ENCODE data around the gene ATL1. TPM values are rescaled to one million over a fixed set of nuclear protein-coding genes. Genes with fewer than 3 reads are reported as not detected.
A peak's percentile ranks its signal among the peaks of the same experiment; 100 is the strongest.
"Not testable (repeated sequence)": the region's sequence is repeated elsewhere in the genome, so short reads cannot be mapped to it uniquely, and the experiment has no call there.

Gene ATL1
- total RNA-seq, 2 donors from 2014 or later = 0.88 to 1.7 TPM

DNA sequence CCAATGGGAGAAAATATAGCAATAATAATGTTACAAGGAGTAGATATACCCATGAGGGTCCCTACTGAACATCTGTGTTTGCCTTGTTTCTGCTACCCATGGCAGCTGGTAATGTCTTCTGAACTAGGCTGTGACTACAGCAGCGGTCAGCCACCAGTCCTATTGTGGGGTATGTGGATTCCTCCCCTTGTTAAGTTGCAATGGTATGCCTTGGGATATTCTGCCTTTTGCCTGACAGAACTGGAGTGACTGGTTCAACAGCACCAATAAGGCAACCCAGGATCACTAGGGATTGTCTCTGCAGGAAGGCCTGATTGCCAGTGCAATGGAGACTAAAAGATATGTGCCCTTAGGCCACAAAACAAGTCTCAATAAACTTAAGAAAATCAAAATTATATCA, 9.7 kb upstream of the ATL1 start:
- no peaks in the 10 kb centered on the region for H3K36me3 Mint-ChIP-seq (ENCODE audit: low read depth)
- Histone ChIP-seq H3K4me1 (ENCODE audit: control insufficient read depth, insufficient read depth, low read length) (no peaks in the 10 kb centered on the region), H3K4me3 (ENCODE audit: low read length) (no peak overlapping the region), H3K36me3 (ENCODE audit: control insufficient read depth, insufficient read depth, low read length) (no peaks in the 10 kb centered on the region), H3K27me3 (ENCODE audit: control insufficient read depth, insufficient read depth, low read length, poor library complexity, severe bottlenecking) (peaks cover 17% of the 10 kb centered on the region), H3K9ac (ENCODE audit: extremely low read depth, low read length, poor library complexity, severe bottlenecking) (no peak overlapping the region), H3K27ac (ENCODE audit: low read depth, low read length) (no peak overlapping the region), H3K9me3 (ENCODE audit: control insufficient read depth, low read length) (no peaks in the 10 kb centered on the region)
- TF ChIP-seq, protein P1, sequence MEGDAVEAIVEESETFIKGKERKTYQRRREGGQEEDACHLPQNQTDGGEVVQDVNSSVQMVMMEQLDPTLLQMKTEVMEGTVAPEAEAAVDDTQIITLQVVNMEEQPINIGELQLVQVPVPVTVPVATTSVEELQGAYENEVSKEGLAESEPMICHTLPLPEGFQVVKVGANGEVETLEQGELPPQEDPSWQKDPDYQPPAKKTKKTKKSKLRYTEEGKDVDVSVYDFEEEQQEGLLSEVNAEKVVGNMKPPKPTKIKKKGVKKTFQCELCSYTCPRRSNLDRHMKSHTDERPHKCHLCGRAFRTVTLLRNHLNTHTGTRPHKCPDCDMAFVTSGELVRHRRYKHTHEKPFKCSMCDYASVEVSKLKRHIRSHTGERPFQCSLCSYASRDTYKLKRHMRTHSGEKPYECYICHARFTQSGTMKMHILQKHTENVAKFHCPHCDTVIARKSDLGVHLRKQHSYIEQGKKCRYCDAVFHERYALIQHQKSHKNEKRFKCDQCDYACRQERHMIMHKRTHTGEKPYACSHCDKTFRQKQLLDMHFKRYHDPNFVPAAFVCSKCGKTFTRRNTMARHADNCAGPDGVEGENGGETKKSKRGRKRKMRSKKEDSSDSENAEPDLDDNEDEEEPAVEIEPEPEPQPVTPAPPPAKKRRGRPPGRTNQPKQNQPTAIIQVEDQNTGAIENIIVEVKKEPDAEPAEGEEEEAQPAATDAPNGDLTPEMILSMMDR (conservative IDR thresholded peaks at IDR 0.05) = no peak
- H3K4me1 Mint-ChIP-seq = no peaks in the 10 kb centered on the region
- H3K27ac Mint-ChIP-seq = no peak overlapping the region
- H3K4me3 Mint-ChIP-seq = no peak overlapping the region
- DNase-seq = no peak
- H3K9me3 Mint-ChIP-seq = no peaks in the 10 kb centered on the region
- H3K27me3 Mint-ChIP-seq (ENCODE audit: insufficient read depth) = peaks cover 23% of the 10 kb centered on the region
- WGBS, 2 experiments (ENCODE audit: insufficient coverage in 1 of 2, insufficient read length in 1 of 2) = 96% methylated on average over 1 of the region's 1 CpG; no CpG with 5 or more reads in 1 of the 2 experiments

DNA sequence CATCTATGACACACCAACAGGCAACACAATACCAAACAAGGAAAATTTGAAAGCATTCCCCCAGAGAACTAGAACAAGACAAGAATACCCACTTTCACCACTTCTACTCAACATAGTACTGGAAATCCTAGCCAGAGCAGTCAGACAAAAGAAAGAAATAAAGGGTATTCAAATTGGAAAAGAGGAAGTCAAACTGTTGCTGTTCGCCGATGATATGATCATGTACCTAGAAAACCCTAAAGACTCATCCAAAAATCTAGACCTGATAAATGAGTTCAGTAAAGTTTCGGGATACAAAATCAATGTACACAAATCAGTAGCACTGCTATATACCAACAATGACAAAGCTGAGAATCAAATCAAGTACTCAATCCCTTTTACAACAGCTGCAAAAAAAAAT, 8.1 kb upstream of the ATL1 start:
- 89% methylated on average over 3 of the region's 3 CpGs; no CpG with 5 or more reads in 1 of the 2 experiments for WGBS, 2 experiments (ENCODE audit: insufficient coverage in 1 of 2, insufficient read length in 1 of 2)
- Histone ChIP-seq H3K9me3 (ENCODE audit: control insufficient read depth, low read length) (no peaks in the 10 kb centered on the region), H3K36me3 (ENCODE audit: control insufficient read depth, insufficient read depth, low read length) (no peaks in the 10 kb centered on the region), H3K27me3 (ENCODE audit: control insufficient read depth, insufficient read depth, low read length, poor library complexity, severe bottlenecking) (peaks cover 29% of the 10 kb centered on the region), H3K4me3 (ENCODE audit: low read length) (no peak overlapping the region), H3K27ac (ENCODE audit: low read depth, low read length) (no peak overlapping the region), H3K4me1 (ENCODE audit: control insufficient read depth, insufficient read depth, low read length) (no peaks in the 10 kb centered on the region), H3K9ac (ENCODE audit: extremely low read depth, low read length, poor library complexity, severe bottlenecking) (no peak overlapping the region)
- no peak for DNase-seq
- Mint-ChIP-seq H3K4me1 (no peaks in the 10 kb centered on the region), H3K27ac (no peak overlapping the region), H3K4me3 (no peak overlapping the region), H3K9me3 (no peaks in the 10 kb centered on the region), H3K36me3 (ENCODE audit: low read depth) (no peaks in the 10 kb centered on the region), H3K27me3 (ENCODE audit: insufficient read depth) (peaks cover 32% of the 10 kb centered on the region)
- TF ChIP-seq, protein P1 (conservative IDR thresholded peaks at IDR 0.05) = no peak

DNA sequence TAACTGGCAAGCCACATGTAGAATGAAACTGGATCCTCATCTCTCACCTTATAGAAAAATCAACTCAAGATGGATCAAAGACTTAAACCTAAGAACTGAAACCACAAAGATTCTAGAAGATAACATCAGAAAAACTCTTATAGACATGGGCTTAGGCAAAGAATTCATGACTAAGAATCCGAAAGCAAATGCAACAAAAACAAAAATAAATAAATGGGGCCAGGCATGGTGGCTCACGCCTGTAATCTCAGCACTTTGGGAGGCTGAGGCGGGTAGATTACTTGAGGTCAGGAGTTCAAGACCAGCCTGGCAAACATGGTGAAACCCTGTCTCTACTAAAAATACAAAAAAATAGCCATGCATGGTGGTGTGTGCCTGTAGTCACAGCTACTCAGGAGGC, 7.1 kb upstream of the ATL1 start:
- not testable (repeated sequence) for DNase-seq; H3K36me3 Mint-ChIP-seq (ENCODE audit: low read depth); H3K27ac Mint-ChIP-seq; H3K4me3 Mint-ChIP-seq; H3K36me3 ChIP-seq (ENCODE audit: control insufficient read depth, insufficient read depth, low read length); H3K27ac ChIP-seq (ENCODE audit: low read depth, low read length); H3K4me3 ChIP-seq (ENCODE audit: low read length); H3K9ac ChIP-seq (ENCODE audit: extremely low read depth, low read length, poor library complexity, severe bottlenecking); H3K9me3 ChIP-seq (ENCODE audit: control insufficient read depth, low read length); H3K4me1 ChIP-seq (ENCODE audit: control insufficient read depth, insufficient read depth, low read length); H3K4me1 Mint-ChIP-seq; H3K9me3 Mint-ChIP-seq
- peaks cover 41% of the 10 kb centered on the region for H3K27me3 Mint-ChIP-seq (ENCODE audit: insufficient read depth)
- H3K27me3 ChIP-seq (ENCODE audit: control insufficient read depth, insufficient read depth, low read length, poor library complexity, severe bottlenecking) = peaks cover 38% of the 10 kb centered on the region
- WGBS, 2 experiments (ENCODE audit: insufficient coverage in 1 of 2, insufficient read length in 1 of 2) = 89 to 100% methylated on average over 1 to 3 of the region's 3 CpGs

DNA sequence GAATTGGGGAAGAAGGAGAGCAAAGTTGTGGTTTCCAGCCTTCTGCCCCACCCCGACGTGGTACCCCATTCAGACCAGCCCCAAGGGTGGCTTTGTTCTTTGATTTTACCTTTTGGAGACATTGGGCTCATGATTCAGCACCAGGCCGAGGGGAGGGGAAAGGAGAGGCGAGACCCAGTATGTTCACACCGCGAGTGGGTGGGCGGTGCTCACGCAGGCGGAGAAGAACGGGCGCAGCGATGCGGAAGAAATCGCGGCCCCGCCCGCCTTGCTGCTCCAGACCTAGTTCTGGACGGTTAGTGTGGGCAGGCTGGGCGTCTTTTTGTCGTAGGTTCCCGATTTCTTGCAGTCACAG, 963 bp downstream of the ATL1 start:
- Mint-ChIP-seq H3K36me3 (ENCODE audit: low read depth) (no peaks in the 10 kb centered on the region), H3K4me3 (peak overlapping the region; percentile 66), H3K27ac (no peak overlapping the region), H3K27me3 (ENCODE audit: insufficient read depth) (peaks cover 77% of the 10 kb centered on the region), H3K9me3 (no peaks in the 10 kb centered on the region), H3K4me1 (peaks cover 5% of the 10 kb centered on the region)
- Histone ChIP-seq H3K36me3 (ENCODE audit: control insufficient read depth, insufficient read depth, low read length) (no peaks in the 10 kb centered on the region), H3K4me3 (ENCODE audit: low read length) (peak overlapping the region; percentile 85), H3K27me3 (ENCODE audit: control insufficient read depth, insufficient read depth, low read length, poor library complexity, severe bottlenecking) (peaks cover 79% of the 10 kb centered on the region), H3K4me1 (ENCODE audit: control insufficient read depth, insufficient read depth, low read length) (no peaks in the 10 kb centered on the region), H3K27ac (ENCODE audit: low read depth, low read length) (peak overlapping the region; percentile 73), H3K9me3 (ENCODE audit: control insufficient read depth, low read length) (no peaks in the 10 kb centered on the region), H3K9ac (ENCODE audit: extremely low read depth, low read length, poor library complexity, severe bottlenecking) (no peak overlapping the region)
- TF ChIP-seq, protein P1 (conservative IDR thresholded peaks at IDR 0.05) = no peak
- WGBS, 2 experiments (ENCODE audit: insufficient coverage in 1 of 2, insufficient read length in 1 of 2) = 0 to 7% methylated on average over 2 to 21 of the region's 21 CpGs
- peak; percentile 65 for DNase-seq
